Measurements from ENCODE around the gene PIF1. TPM values are rescaled to one million over a fixed set of nuclear protein-coding genes. Genes with fewer than 3 reads are reported as not detected.

Gene PIF1
- polyA plus RNA-seq, 2 donors, result 5.0 to 9.2 TPM

DNA sequence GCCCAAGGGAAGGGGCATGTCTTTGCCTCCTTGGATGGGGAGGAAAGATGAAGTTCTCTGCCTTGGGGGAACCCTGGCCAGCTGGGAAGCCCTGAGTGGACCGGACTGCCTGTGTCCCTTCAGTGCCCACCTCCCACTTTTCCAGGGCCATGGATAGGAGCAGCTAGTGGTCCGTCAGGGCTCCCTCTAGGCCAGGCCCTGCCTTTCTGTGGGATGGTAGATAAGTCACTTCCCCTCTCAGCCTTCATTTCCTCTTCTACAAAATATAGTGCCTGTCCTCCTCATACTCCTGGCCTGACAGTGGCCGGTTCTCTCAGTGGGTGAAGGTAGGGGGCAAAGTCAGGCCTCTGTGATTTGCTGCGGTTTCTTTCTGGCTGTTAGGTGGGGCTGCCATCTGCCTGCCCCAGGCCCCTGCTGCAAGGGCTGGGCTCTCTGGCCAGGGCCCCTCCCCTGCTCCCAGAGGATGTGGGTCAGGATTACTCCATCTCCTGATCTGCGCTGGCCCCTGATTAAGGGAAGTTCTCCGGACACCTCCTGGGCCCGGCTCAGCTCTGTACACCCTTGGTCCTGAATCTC lies 17.6 kb upstream of the PIF1 start:
- Histone ChIP-seq H3K27me3 (ENCODE audit: control insufficient read depth in 1 of 2, insufficient read depth in 2 of 2, low read length in 2 of 2) (no peaks in the 10 kb centered on the region), H3K27ac (ENCODE audit: low read depth in 2 of 2, low read length in 1 of 2) (peak overlapping the region; percentile 81 to 95), H3K4me1 (ENCODE audit: control insufficient read depth in 2 of 2, insufficient read depth in 2 of 2, low read length in 1 of 2) (peaks cover 9 to 10% of the 10 kb centered on the region in 2 donors), H3K36me3 (ENCODE audit: control insufficient read depth in 2 of 2, insufficient read depth in 2 of 2, low read length in 1 of 2) (no peaks in the 10 kb centered on the region), H3K9me3 (ENCODE audit: control insufficient read depth in 2 of 2, insufficient read depth in 1 of 2, low read depth in 1 of 2, low read length in 1 of 2) (no peaks in the 10 kb centered on the region), H3K4me3 (ENCODE audit: low read depth in 1 of 2, low read length in 2 of 2) (peak overlapping the region; percentile 78 to 82)
- WGBS, 2 donors, result 40 to 56% methylated on average over 7 of the region's 7 CpGs

GRCh38 chr15:64842096-64842939 lies 16.9 kb upstream of the PIF1 start:
- peaks cover 6% of the 10 kb centered on the region in 2 donors for H3K4me1 ChIP-seq (ENCODE audit: control insufficient read depth in 2 of 2, insufficient read depth in 2 of 2, low read length in 1 of 2)
- 9 to 11% methylated on average over 24 to 26 of the region's 26 CpGs for WGBS, 2 donors
- no peaks in the 10 kb centered on the region for H3K27me3 ChIP-seq (ENCODE audit: control insufficient read depth in 1 of 2, insufficient read depth in 2 of 2, low read length in 2 of 2)
- H3K9me3 ChIP-seq (ENCODE audit: control insufficient read depth in 2 of 2, insufficient read depth in 1 of 2, low read depth in 1 of 2, low read length in 1 of 2), result no peaks in the 10 kb centered on the region
- peak overlapping the region; percentile 78 to 82 for H3K4me3 ChIP-seq (ENCODE audit: low read depth in 1 of 2, low read length in 2 of 2)
- no peaks in the 10 kb centered on the region for H3K36me3 ChIP-seq (ENCODE audit: control insufficient read depth in 2 of 2, insufficient read depth in 2 of 2, low read length in 1 of 2)
- H3K27ac ChIP-seq (ENCODE audit: low read depth in 2 of 2, low read length in 1 of 2), result peak overlapping the region; percentile 81 to 95

DNA sequence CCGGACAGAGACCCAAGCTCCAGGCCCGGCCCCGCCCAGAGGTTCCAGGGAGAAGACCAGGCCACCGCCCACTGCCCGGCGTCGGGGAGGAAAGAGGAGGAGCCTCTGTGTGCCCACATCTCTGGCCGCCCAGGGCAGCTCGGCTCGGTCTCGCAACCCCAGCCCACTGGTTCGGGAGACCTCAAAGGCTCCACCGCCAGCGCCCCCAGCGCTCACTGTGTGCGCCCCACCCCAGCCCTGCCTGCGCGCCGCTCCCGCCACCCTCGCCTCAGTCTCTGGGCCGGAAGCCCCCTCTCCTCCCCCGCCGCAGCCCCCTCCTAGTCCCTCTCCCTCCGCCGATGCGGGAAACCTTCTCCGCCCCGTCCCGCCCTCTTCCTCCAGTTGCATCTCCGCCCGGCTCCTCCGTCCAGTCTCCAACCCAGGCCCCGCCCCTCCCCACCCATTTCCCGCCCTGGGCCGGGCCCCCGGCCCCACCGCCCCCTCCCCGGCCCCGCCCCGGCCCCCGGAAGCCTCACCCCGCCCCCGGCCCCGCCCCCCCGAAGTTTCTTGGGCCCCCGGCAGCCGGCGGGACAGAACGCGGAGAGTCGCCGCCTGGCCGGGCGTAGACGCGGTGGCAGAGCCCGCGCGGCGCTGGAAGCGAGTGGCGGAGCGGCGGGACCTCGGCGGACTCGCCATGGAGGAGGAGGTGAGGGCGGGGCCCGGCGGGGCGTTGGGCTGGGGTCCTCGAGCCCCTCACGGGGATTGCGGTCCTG lies 16.1 kb upstream of the PIF1 start, which contains the start of gene PLEKHO2:
TSS of gene PLEKHO2 (plus strand) at position 572 of the 752 bp plus-strand sequence. CDS start at position 674, 102 bp downstream.
- 1% methylated on average over 27 to 75 of the region's 75 CpGs for WGBS, 2 donors
- H3K9me3 ChIP-seq (ENCODE audit: control insufficient read depth in 2 of 2, insufficient read depth in 1 of 2, low read depth in 1 of 2, low read length in 1 of 2), result no peaks in the 10 kb centered on the region
- H3K4me1 ChIP-seq (ENCODE audit: control insufficient read depth in 2 of 2, insufficient read depth in 2 of 2, low read length in 1 of 2), result peaks cover 2 to 6% of the 10 kb centered on the region in 2 donors
- peak within 1 kb of the TSS; percentile 78 to 82 for H3K4me3 ChIP-seq (ENCODE audit: low read depth in 1 of 2, low read length in 2 of 2)
- H3K27me3 ChIP-seq (ENCODE audit: control insufficient read depth in 1 of 2, insufficient read depth in 2 of 2, low read length in 2 of 2), result no peaks in the 10 kb centered on the region
- H3K27ac ChIP-seq (ENCODE audit: low read depth in 2 of 2, low read length in 1 of 2), result peak within 1 kb of the TSS; percentile 93 to 95
- no peaks in the 10 kb centered on the region for H3K36me3 ChIP-seq (ENCODE audit: control insufficient read depth in 2 of 2, insufficient read depth in 2 of 2, low read length in 1 of 2)

DNA sequence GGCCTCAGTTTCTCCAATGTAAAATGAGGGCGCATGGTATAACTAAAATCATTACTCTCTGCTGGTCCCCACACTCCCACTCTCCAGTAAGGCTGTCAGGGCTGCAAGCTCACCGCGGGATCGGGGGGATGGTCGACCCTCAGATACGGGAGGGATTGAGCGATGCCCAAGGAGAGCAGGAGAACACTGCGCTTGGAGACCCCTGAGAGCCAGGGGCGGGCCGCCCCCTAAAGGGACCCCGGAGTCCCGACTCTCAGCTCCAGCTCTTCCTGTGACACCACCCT lies 15.6 kb upstream of the PIF1 start:
- Histone ChIP-seq H3K27ac (ENCODE audit: low read depth in 2 of 2, low read length in 1 of 2) (peak overlapping the region; percentile 93 to 95), H3K27me3 (ENCODE audit: control insufficient read depth in 1 of 2, insufficient read depth in 2 of 2, low read length in 2 of 2) (no peaks in the 10 kb centered on the region), H3K36me3 (ENCODE audit: control insufficient read depth in 2 of 2, insufficient read depth in 2 of 2, low read length in 1 of 2) (no peaks in the 10 kb centered on the region), H3K9me3 (ENCODE audit: control insufficient read depth in 2 of 2, insufficient read depth in 1 of 2, low read depth in 1 of 2, low read length in 1 of 2) (no peaks in the 10 kb centered on the region), H3K4me3 (ENCODE audit: low read depth in 1 of 2, low read length in 2 of 2) (peak overlapping the region; percentile 64 to 78), H3K4me1 (ENCODE audit: control insufficient read depth in 2 of 2, insufficient read depth in 2 of 2, low read length in 1 of 2) (peaks cover 2 to 6% of the 10 kb centered on the region in 2 donors)
- 3 to 4% methylated on average over 12 of the region's 12 CpGs for WGBS, 2 donors

DNA sequence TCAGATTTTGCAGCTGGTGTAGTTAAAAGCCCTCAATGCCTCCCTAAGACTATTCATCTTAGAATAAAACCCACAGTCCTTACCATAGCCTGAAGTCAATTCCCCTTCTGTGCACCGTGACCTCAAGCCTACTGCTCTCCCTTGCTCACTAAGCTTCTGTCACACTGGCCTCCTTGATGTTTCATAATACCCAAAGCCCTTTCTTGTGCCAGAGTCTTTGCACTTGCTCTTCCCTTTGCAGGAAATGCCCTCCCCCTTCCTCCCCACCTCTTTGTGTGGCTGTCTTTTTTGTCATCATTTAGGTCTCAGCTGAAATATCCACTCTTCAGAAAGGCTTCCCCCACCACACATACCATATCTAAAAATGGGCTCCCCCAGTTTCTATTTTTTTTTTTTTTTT lies 12.1 kb upstream of the PIF1 start:
- no peak overlapping the region for H3K27ac ChIP-seq (ENCODE audit: low read depth in 2 of 2, low read length in 1 of 2)
- 64 to 85% methylated on average over 1 of the region's 1 CpG for WGBS, 2 donors
- H3K36me3 ChIP-seq (ENCODE audit: control insufficient read depth in 2 of 2, insufficient read depth in 2 of 2, low read length in 1 of 2), result no peaks in the 10 kb centered on the region

DNA sequence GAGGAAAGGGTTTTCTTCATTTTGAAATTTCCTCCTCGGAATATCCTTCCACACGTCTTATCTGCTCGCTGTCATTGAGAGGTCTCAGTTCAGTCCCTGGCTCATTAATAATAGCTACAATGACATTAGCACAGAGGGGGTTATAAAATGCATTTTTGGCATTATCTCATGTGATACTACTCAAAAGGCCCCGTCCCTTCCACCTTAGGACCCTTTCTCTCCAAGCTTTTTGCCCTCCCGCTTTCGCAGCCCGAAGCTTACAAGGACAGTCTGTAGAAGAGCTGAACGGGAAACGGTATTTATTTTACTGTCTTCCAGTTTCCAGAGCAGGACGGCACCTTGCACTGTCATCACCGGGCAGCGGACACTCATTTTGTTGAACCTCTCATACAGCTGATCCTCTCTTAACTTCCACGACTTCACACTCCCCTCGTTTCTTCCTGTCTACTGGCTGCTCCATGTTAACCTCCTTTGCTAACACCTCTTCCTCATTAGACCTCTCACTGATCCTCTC lies 10.6 kb upstream of the PIF1 start:
- Histone ChIP-seq H3K36me3 (ENCODE audit: control insufficient read depth in 2 of 2, insufficient read depth in 2 of 2, low read length in 1 of 2) (no peaks in the 10 kb centered on the region), H3K9me3 (ENCODE audit: control insufficient read depth in 2 of 2, insufficient read depth in 1 of 2, low read depth in 1 of 2, low read length in 1 of 2) (no peaks in the 10 kb centered on the region), H3K4me3 (ENCODE audit: low read depth in 1 of 2, low read length in 2 of 2) (no peak overlapping the region), H3K27ac (ENCODE audit: low read depth in 2 of 2, low read length in 1 of 2) (peak overlapping the region; percentile 66 to 75), H3K27me3 (ENCODE audit: control insufficient read depth in 1 of 2, insufficient read depth in 2 of 2, low read length in 2 of 2) (no peaks in the 10 kb centered on the region), H3K4me1 (ENCODE audit: control insufficient read depth in 2 of 2, insufficient read depth in 2 of 2, low read length in 1 of 2) (peaks cover 0 to 2% of the 10 kb centered on the region in 2 donors)
- WGBS, 2 donors, result 44 to 50% methylated on average over 14 of the region's 14 CpGs

More for the DNA sequence above, 12.1 kb upstream of the PIF1 start:
- Histone ChIP-seq H3K9me3 (ENCODE audit: control insufficient read depth in 2 of 2, insufficient read depth in 1 of 2, low read depth in 1 of 2, low read length in 1 of 2) (no peaks in the 10 kb centered on the region), H3K4me1 (ENCODE audit: control insufficient read depth in 2 of 2, insufficient read depth in 2 of 2, low read length in 1 of 2) (peaks cover 0 to 2% of the 10 kb centered on the region in 2 donors), H3K4me3 (ENCODE audit: low read depth in 1 of 2, low read length in 2 of 2) (no peak overlapping the region), H3K27me3 (ENCODE audit: control insufficient read depth in 1 of 2, insufficient read depth in 2 of 2, low read length in 2 of 2) (no peaks in the 10 kb centered on the region)

- no peaks in the 10 kb centered on the region for H3K27me3 ChIP-seq (ENCODE audit: control insufficient read depth in 1 of 2, insufficient read depth in 2 of 2, low read length in 2 of 2)
- peaks cover 0 to 2% of the 10 kb centered on the region in 2 donors for H3K4me1 ChIP-seq (ENCODE audit: control insufficient read depth in 2 of 2, insufficient read depth in 2 of 2, low read length in 1 of 2)
- no peak overlapping the region for H3K27ac ChIP-seq (ENCODE audit: low read depth in 2 of 2, low read length in 1 of 2)
- no peaks in the 10 kb centered on the region for H3K9me3 ChIP-seq (ENCODE audit: control insufficient read depth in 2 of 2, insufficient read depth in 1 of 2, low read depth in 1 of 2, low read length in 1 of 2)
- H3K4me3 ChIP-seq (ENCODE audit: low read depth in 1 of 2, low read length in 2 of 2), result no peak overlapping the region
- H3K36me3 ChIP-seq (ENCODE audit: control insufficient read depth in 2 of 2, insufficient read depth in 2 of 2, low read length in 1 of 2), result no peaks in the 10 kb centered on the region
- WGBS, 2 donors, result 96 to 97% methylated on average over 4 of the region's 4 CpGs
Measured at GRCh38 chr15:64833690-64834089, 8.2 kb upstream of the PIF1 start.

- H3K27me3 ChIP-seq (ENCODE audit: control insufficient read depth in 1 of 2, insufficient read depth in 2 of 2, low read length in 2 of 2), result no peaks in the 10 kb centered on the region
- WGBS, 2 donors, result 88 to 90% methylated on average over 5 of the region's 5 CpGs
Measured at GRCh38 chr15:64828985-64829384, 3.5 kb upstream of the PIF1 start.

GRCh38 chr15:64824929-64825430 lies 467 bp downstream of the PIF1 start:
- H3K4me3 ChIP-seq (ENCODE audit: low read depth in 1 of 2, low read length in 2 of 2), result peak overlapping the region; percentile 41 to 53
- peak overlapping the region in 1 of 2 donors; percentile 12 for H3K27ac ChIP-seq (ENCODE audit: low read depth in 2 of 2, low read length in 1 of 2)
- no peaks in the 10 kb centered on the region for H3K9me3 ChIP-seq (ENCODE audit: control insufficient read depth in 2 of 2, insufficient read depth in 1 of 2, low read depth in 1 of 2, low read length in 1 of 2)
- H3K27me3 ChIP-seq (ENCODE audit: control insufficient read depth in 1 of 2, insufficient read depth in 2 of 2, low read length in 2 of 2), result no peaks in the 10 kb centered on the region
- 1% methylated on average over 17 of the region's 17 CpGs for WGBS, 2 donors
- no peaks in the 10 kb centered on the region for H3K36me3 ChIP-seq (ENCODE audit: control insufficient read depth in 2 of 2, insufficient read depth in 2 of 2, low read length in 1 of 2)
- H3K4me1 ChIP-seq (ENCODE audit: control insufficient read depth in 2 of 2, insufficient read depth in 2 of 2, low read length in 1 of 2), result peaks cover 6 to 8% of the 10 kb centered on the region in 2 donors

More at GRCh38 chr15:64828985-64829384, 3.5 kb upstream of the PIF1 start:
- Histone ChIP-seq H3K36me3 (ENCODE audit: control insufficient read depth in 2 of 2, insufficient read depth in 2 of 2, low read length in 1 of 2) (no peaks in the 10 kb centered on the region), H3K27ac (ENCODE audit: low read depth in 2 of 2, low read length in 1 of 2) (no peak overlapping the region), H3K9me3 (ENCODE audit: control insufficient read depth in 2 of 2, insufficient read depth in 1 of 2, low read depth in 1 of 2, low read length in 1 of 2) (no peaks in the 10 kb centered on the region), H3K4me3 (ENCODE audit: low read depth in 1 of 2, low read length in 2 of 2) (no peak overlapping the region), H3K4me1 (ENCODE audit: control insufficient read depth in 2 of 2, insufficient read depth in 2 of 2, low read length in 1 of 2) (peaks cover 5 to 8% of the 10 kb centered on the region in 2 donors)
